Measurements from ENCODE around the gene ST6GALNAC4.

The ST6GALNAC4 gene

DNA sequence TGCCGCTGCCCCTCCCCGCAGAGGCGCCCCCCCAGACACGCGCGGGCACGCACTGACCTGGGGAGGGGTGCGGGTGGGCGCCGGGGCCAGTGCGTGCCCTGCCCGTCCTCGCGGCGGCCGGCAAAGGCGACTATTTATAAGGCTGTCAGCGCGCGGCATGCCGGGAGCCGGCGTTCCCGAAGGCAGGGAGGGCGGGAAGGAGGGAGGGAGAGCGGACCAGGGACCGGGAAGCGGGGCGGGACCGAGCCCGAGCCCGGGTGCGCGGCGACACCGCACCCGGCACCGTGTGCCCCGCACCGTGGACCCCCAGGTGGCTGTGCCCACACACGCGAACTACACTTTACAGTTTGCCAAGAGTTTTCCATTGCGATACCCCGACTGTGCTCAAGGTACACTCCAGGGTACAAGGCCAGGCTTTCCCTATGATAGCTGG lies 39.3 kb downstream of the ST6GALNAC4 start, which contains the start of gene AK1:
Gene AK1 (minus strand): TSS at position 110 of the 433 bp plus-strand sequence. CDS start 3,058 bp downstream, outside the sequence.
- Histone ChIP-seq H3K27ac (ENCODE audit: poor library complexity, severe bottlenecking) (peak within 1 kb of the TSS; percentile 37), H3K36me3 (ENCODE audit: low read depth) (no peaks in the 10 kb centered on the region)
- peak; percentile 78 for DNase-seq (ENCODE audit: low spot score)

DNA sequence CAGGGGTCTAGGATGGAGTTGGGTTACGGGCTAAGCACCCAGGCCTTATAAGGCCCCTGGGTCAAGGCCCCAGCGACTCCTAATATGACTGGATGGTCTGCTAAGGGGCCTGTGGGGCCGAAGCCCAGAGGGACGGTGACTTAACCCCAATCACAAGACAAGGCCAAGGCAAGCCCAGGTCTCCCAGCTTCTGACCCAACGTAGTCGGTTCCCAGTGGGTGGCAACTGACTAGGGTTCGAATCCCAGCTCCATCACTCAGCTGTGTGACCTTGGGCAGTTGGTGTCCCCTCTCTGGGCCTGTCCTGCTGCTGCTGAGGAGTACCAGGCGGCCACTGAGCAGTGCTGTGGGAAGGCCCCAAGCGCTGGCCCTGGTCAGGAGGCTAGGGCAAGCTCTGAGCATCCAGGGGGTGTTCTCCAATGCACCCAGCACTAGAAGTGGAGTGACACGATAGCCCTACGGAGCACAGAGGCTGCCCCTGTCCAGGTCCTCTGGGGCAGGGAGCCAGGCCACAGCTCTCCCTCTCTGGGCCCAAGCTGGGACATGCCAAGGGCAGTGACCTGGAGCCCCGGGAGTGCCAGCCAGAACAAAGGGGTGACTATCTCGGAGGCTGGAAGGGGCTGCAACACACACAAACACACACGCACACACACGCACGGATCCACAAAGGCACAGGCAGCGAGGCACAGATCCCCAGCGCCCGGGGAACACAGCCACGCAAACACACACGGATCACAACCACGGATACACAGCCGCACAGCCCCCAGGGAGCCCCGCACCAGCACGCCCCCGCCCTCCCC lies 39.9 kb downstream of the ST6GALNAC4 start:
- peak overlapping the region; percentile 27 for H3K4me3 ChIP-seq (ENCODE audit: severe bottlenecking)
- peak; percentile 65 for DNase-seq (ENCODE audit: low spot score)
- H3K36me3 ChIP-seq (ENCODE audit: low read depth): no peaks in the 10 kb centered on the region
- H3K4me1 ChIP-seq (ENCODE audit: insufficient read depth, poor library complexity, severe bottlenecking): peaks cover 11% of the 10 kb centered on the region
- peak overlapping the region; percentile 37 for H3K27ac ChIP-seq (ENCODE audit: poor library complexity, severe bottlenecking)
- TF ChIP-seq, protein P1, sequence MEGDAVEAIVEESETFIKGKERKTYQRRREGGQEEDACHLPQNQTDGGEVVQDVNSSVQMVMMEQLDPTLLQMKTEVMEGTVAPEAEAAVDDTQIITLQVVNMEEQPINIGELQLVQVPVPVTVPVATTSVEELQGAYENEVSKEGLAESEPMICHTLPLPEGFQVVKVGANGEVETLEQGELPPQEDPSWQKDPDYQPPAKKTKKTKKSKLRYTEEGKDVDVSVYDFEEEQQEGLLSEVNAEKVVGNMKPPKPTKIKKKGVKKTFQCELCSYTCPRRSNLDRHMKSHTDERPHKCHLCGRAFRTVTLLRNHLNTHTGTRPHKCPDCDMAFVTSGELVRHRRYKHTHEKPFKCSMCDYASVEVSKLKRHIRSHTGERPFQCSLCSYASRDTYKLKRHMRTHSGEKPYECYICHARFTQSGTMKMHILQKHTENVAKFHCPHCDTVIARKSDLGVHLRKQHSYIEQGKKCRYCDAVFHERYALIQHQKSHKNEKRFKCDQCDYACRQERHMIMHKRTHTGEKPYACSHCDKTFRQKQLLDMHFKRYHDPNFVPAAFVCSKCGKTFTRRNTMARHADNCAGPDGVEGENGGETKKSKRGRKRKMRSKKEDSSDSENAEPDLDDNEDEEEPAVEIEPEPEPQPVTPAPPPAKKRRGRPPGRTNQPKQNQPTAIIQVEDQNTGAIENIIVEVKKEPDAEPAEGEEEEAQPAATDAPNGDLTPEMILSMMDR (IDR thresholded peaks at IDR 0.05; ENCODE audit: poor library complexity, severe bottlenecking): no peak
- no peaks in the 10 kb centered on the region for H3K27me3 ChIP-seq (ENCODE audit: insufficient read depth, poor library complexity, severe bottlenecking)
- H3K9me3 ChIP-seq (ENCODE audit: severe bottlenecking): no peaks in the 10 kb centered on the region
- ATAC-seq (ENCODE audit: low read depth): peak; percentile 20

More for the DNA sequence above, 39.3 kb downstream of the ST6GALNAC4 start, which contains the start of gene AK1:
- Histone ChIP-seq H3K4me1 (ENCODE audit: insufficient read depth, poor library complexity, severe bottlenecking) (peaks cover 11% of the 10 kb centered on the region), H3K9me3 (ENCODE audit: severe bottlenecking) (no peaks in the 10 kb centered on the region), H3K27me3 (ENCODE audit: insufficient read depth, poor library complexity, severe bottlenecking) (no peaks in the 10 kb centered on the region), H3K4me3 (ENCODE audit: severe bottlenecking) (peak within 1 kb of the TSS; percentile 27)
- ATAC-seq (ENCODE audit: low read depth): peak; percentile 69
- TF ChIP-seq, protein P1 (IDR thresholded peaks at IDR 0.05; ENCODE audit: poor library complexity, severe bottlenecking): no peak

DNA sequence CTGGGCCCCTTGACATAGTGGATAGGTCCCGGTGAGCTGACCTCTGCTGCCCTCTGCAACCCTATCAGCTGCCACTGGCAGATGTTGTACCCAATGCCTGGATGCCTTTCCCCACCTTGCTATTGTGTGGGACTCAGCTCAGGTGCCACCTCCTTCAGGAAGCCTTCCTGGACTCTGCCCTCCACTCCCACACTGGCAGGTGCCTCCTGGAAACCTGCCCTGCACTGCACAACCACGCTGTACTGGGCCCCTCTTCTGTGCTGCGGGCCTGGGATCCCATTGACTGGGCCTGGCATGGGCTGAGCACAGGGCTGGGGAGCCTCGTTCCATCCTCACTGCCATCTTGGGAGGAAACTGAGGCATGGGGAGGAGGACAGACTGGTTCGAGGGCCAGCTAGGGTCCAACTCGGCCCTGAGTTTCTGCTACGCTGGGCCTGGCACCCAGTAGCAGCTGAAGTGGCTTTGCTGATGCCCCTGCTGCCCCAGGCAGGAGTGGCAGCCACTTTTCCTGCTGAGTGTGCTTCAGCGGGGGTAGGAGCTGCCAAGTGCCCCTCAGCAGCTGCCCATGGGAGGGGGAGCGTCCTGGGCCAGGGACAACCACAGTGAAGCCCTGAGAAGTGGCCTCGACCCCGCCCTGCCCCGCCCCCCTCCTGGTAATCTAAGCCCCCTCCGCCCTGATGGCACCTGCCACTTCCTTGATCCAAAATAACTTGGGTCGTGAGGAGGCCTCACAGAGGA lies 40.6 kb downstream of the ST6GALNAC4 start:
- no peaks in the 10 kb centered on the region for H3K9me3 ChIP-seq (ENCODE audit: severe bottlenecking)
- H3K4me1 ChIP-seq (ENCODE audit: insufficient read depth, poor library complexity, severe bottlenecking): peaks cover 11% of the 10 kb centered on the region
- no peak overlapping the region for H3K4me3 ChIP-seq (ENCODE audit: severe bottlenecking)
- no peaks in the 10 kb centered on the region for H3K27me3 ChIP-seq (ENCODE audit: insufficient read depth, poor library complexity, severe bottlenecking)
- H3K36me3 ChIP-seq (ENCODE audit: low read depth): no peaks in the 10 kb centered on the region
- H3K27ac ChIP-seq (ENCODE audit: poor library complexity, severe bottlenecking): peak overlapping the region; percentile 37
- peak; percentile 49 for DNase-seq (ENCODE audit: low spot score)
- no peak for ATAC-seq (ENCODE audit: low read depth)
- TF ChIP-seq, protein P1 (IDR thresholded peaks at IDR 0.05; ENCODE audit: poor library complexity, severe bottlenecking): no peak

DNA sequence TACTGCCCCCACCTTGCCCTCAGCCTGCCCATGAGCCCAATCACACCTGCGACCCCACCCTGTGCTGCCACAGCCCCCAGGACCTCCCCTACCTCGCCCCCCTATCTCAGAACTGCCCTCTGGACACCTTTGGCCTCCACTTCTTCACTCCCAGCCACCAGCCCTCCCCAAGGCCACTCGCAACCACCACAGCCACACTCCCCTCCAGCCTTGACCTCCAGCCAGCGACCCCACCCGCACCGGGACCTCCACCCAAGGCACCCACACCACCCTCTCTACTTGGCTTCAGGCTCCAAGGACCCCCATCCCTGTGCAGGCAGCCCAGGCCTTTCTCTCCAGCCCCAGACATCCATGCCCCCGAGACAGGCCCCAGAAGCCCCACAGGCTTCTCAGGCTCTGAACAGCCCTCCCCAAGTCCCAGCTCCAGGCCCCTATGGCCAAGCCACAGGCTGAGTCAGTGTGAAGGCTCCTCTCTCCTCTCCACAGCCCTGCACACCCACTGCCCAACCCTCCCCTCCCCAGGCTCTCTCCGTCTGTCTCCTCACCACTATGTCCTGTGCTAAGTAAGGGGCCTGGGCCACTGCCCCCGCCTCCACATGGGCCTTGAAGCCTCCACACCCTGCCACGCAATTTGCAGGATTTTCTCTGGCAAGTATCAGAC lies 41.4 kb downstream of the ST6GALNAC4 start:
- TF ChIP-seq, protein P1 (IDR thresholded peaks at IDR 0.05; ENCODE audit: poor library complexity, severe bottlenecking): no peak
- Histone ChIP-seq H3K36me3 (ENCODE audit: low read depth) (peaks cover under 1% of the 10 kb centered on the region; the same call in 1 of the 2 replicates), H3K4me1 (ENCODE audit: insufficient read depth, poor library complexity, severe bottlenecking) (peaks cover 11% of the 10 kb centered on the region), H3K9me3 (ENCODE audit: severe bottlenecking) (no peaks in the 10 kb centered on the region), H3K27ac (ENCODE audit: poor library complexity, severe bottlenecking) (peak overlapping the region; percentile 9), H3K4me3 (ENCODE audit: severe bottlenecking) (no peak overlapping the region), H3K27me3 (ENCODE audit: insufficient read depth, poor library complexity, severe bottlenecking) (no peaks in the 10 kb centered on the region)
- DNase-seq (ENCODE audit: low spot score) (peak; percentile 49), ATAC-seq (ENCODE audit: low read depth) (no peak)

Data from RWPE2 (cell line).